Activated CD4-positive, alpha-beta T cell treated with anti-CD3 and anti-CD28 coated beads, Interleukin-2, amount 10 ng/mL, durations not matched to agents 24 days and 14 days (primary cell): ENCODE results near the gene ZNF688. TPM values are rescaled to one million over a fixed set of nuclear protein-coding genes. Genes with fewer than 3 reads are reported as not detected.

Experiments used
- total RNA-seq: library from RNA; stranded (reverse); gene quantifications from 2 replicates; pipeline ENCODE4 v1.2.3, GENCODE V29; 2022

Gene ZNF688
- total RNA-seq, 1 donor from 2014 or later, result 6.6 TPM

Other genes starting within 250 kb of the ZNF688 start
- 80.5 and 93.2 TPM in 2 replicates for gene CD2BP2, start 216.4 kb downstream of the ZNF688 start, total RNA-seq
- gene TBC1D10B, start 201.2 kb downstream of the ZNF688 start, total RNA-seq, result 68.9 TPM in 2 replicates
- gene MYL11, start 196.9 kb downstream of the ZNF688 start, total RNA-seq, result 1.0 and 1.3 TPM in 2 replicates
- gene SEPTIN1, start 189.2 kb downstream of the ZNF688 start, total RNA-seq, result 162 and 163 TPM in 2 replicates
- 16.5 and 18.3 TPM in 2 replicates for gene ZNF48, start 176.3 kb downstream of the ZNF688 start, total RNA-seq
- gene ZNF771, start 164.1 kb downstream of the ZNF688 start, total RNA-seq, result 8.6 and 10.3 TPM in 2 replicates
- 167 and 176 TPM in 2 replicates for gene DCTPP1, start 141.7 kb downstream of the ZNF688 start, total RNA-seq
- 79.7 and 80.2 TPM in 2 replicates for gene SEPHS2, start 125.8 kb downstream of the ZNF688 start, total RNA-seq
- gene ITGAL, start 99.0 kb downstream of the ZNF688 start, total RNA-seq, result 264 and 267 TPM in 2 replicates
- 12.9 and 14.8 TPM in 2 replicates for gene ZNF768, start 45.1 kb downstream of the ZNF688 start, total RNA-seq
- 10.5 and 13.6 TPM in 2 replicates for gene ZNF747, start 36.9 kb downstream of the ZNF688 start, total RNA-seq
- gene ZNF764, start 13.3 kb downstream of the ZNF688 start, total RNA-seq, result 13.9 and 14.9 TPM in 2 replicates
- gene ZNF785, start 14.0 kb upstream of the ZNF688 start, total RNA-seq, result 17.1 and 17.8 TPM in 2 replicates
- 14.0 and 14.6 TPM in 2 replicates for gene ZNF689, start 38.7 kb upstream of the ZNF688 start, total RNA-seq
- 82.2 and 86.7 TPM in 2 replicates for gene PRR14, start 79.2 kb upstream of the ZNF688 start, total RNA-seq
- 121 and 124 TPM in 2 replicates for gene FBRS, start 86.7 kb upstream of the ZNF688 start, total RNA-seq
- gene SRCAP, start 127.5 kb upstream of the ZNF688 start, total RNA-seq, result 90.4 and 91.6 TPM in 2 replicates
- gene PHKG2, start 176.7 kb upstream of the ZNF688 start, total RNA-seq, result 39.5 and 41.0 TPM in 2 replicates
- 4.0 and 4.2 TPM in 2 replicates for gene CFAP119, start 190.3 kb upstream of the ZNF688 start, total RNA-seq
- 95.4 and 100 TPM in 2 replicates for gene RNF40, start 190.6 kb upstream of the ZNF688 start, total RNA-seq
- 2.5 and 2.6 TPM in 2 replicates for gene ZNF629, start 215.5 kb upstream of the ZNF688 start, total RNA-seq